ENCODE results near the gene UQCRH. TPM values are rescaled to one million over a fixed set of nuclear protein-coding genes. Genes with fewer than 3 reads are reported as not detected.

The UQCRH gene
- polyA plus RNA-seq, 1 of the 3 experiments (the other 2 are of a cell fraction): 971 TPM

- POLR2A ChIA-PET: interaction anchor here (0.9 to 1.4 kb wide), 4 partner anchors 8 to 63 kb away, joined by 3 to 4 read pairs (median 3); partner anchors contain the start of gene NSUN4
- Histone ChIP-seq H2AFZ (ENCODE audit: low read depth) (no peak overlapping the region), H3F3A (replicated peaks; ENCODE audit: insufficient read depth) (peaks cover 4% of the 10 kb centered on the region), H3K36me3 (replicated peaks in 1 of 2; ENCODE audit: control insufficient read depth in 1 of 2, insufficient read depth in 2 of 2, low read length in 1 of 2) (peaks cover 40 to 60% of the 10 kb centered on the region in 2 experiments), H3K79me2 (ENCODE audit: insufficient read depth) (no peaks in the 10 kb centered on the region; the same call in 1 of the 2 replicates), H4K20me1 (ENCODE audit: insufficient read depth) (no peaks in the 10 kb centered on the region), H3K4me1 (ENCODE audit: control insufficient read depth in 1 of 2, insufficient read depth in 2 of 2, low read depth in 1 of 2, low read length in 1 of 2) (no peaks in the 10 kb centered on the region), H3K9ac (no peak overlapping the region), H3K4me2 (no peak overlapping the region), H3K27ac (ENCODE audit: low read depth in 2 of 2, low read length in 1 of 2) (no peak overlapping the region), H3K9me2 (no peaks in the 10 kb centered on the region), H3K9me3 (no peaks in the 10 kb centered on the region), H3K27me3 (ENCODE audit: insufficient read depth) (no peaks in the 10 kb centered on the region), H3K4me3 (ENCODE audit: low read depth in 2 of 2, low read length in 1 of 2) (no peak overlapping the region)
- DNase-seq: no peak
- WGBS (ENCODE audit: low lambda C conversion rate): 93% methylated on average over 9 of the region's 14 CpGs
- TF ChIP-seq TEAD4 (IDR thresholded peaks at IDR 0.05; ENCODE audit: borderline replicate concordance, insufficient read depth): no peak
- TF ChIP-seq YY1 (IDR thresholded peaks at IDR 0.05; ENCODE audit: low read depth): no peak
- no peak for TF ChIP-seq MEF2A (IDR thresholded peaks at IDR 0.05; ENCODE audit: borderline replicate concordance, low read depth)
- TF ChIP-seq RAD21 (IDR thresholded peaks at IDR 0.05; ENCODE audit: low read length): no peak
- no peak for TF ChIP-seq MXI1 (IDR thresholded peaks at IDR 0.05; ENCODE audit: low read depth, low read length)
- TF ChIP-seq USF1 (IDR thresholded peaks at IDR 0.05; ENCODE audit: borderline replicate concordance, low read depth): no peak
- CTCF ChIA-PET: interaction anchor here (0.7 to 1.5 kb wide), 4 partner anchors 13 to 70 kb away, joined by 3 to 5 read pairs (median 3); no protein-coding TSS in a partner anchor
Observed at GRCh38 chr1:46277658-46278373, 25.7 kb upstream of the UQCRH start.

- ChIA-PET POLR2A (no interaction called here), CTCF (no interaction called here)
- H3K79me2 ChIP-seq (ENCODE audit: insufficient read depth): no peaks in the 10 kb centered on the region; the same call in 1 of the 2 replicates
- H3K36me3 ChIP-seq (replicated peaks in 1 of 2; ENCODE audit: control insufficient read depth in 1 of 2, insufficient read depth in 2 of 2, low read length in 1 of 2): peaks cover 48 to 59% of the 10 kb centered on the region in 2 experiments
- H3F3A ChIP-seq (replicated peaks; ENCODE audit: insufficient read depth): peaks cover 4% of the 10 kb centered on the region
- H3K9me3 ChIP-seq: no peaks in the 10 kb centered on the region
- no peak overlapping the region for H2AFZ ChIP-seq (ENCODE audit: low read depth)
- H4K20me1 ChIP-seq (ENCODE audit: insufficient read depth): no peaks in the 10 kb centered on the region
- H3K27ac ChIP-seq (ENCODE audit: low read depth in 2 of 2, low read length in 1 of 2): no peak overlapping the region; a peak in 1 of 4 replicates
- no peak overlapping the region for H3K4me2 ChIP-seq
- no peak overlapping the region for H3K9ac ChIP-seq
- no peak for DNase-seq
- H3K27me3 ChIP-seq (ENCODE audit: insufficient read depth): no peaks in the 10 kb centered on the region
- no peak overlapping the region for H3K4me3 ChIP-seq (ENCODE audit: low read depth in 2 of 2, low read length in 1 of 2)
- no peak for TF ChIP-seq EP300 (IDR thresholded peaks at IDR 0.05; ENCODE audit: borderline replicate concordance in 1 of 2, low read depth in 1 of 2, low read length in 1 of 2)
- TF ChIP-seq JUND (IDR thresholded peaks at IDR 0.05): no peak
- TF ChIP-seq NRF1 (IDR thresholded peaks at IDR 0.05; ENCODE audit: low read depth, low read length): no peak
- no peak for TF ChIP-seq RAD21 (IDR thresholded peaks at IDR 0.05; ENCODE audit: low read length)
- TF ChIP-seq FOXM1 (IDR thresholded peaks at IDR 0.05; ENCODE audit: low read depth): no peak
- H3K9me2 ChIP-seq: no peaks in the 10 kb centered on the region
- WGBS (ENCODE audit: low lambda C conversion rate): 91% methylated on average over 4 of the region's 12 CpGs
- no peaks in the 10 kb centered on the region for H3K4me1 ChIP-seq (ENCODE audit: control insufficient read depth in 1 of 2, insufficient read depth in 2 of 2, low read depth in 1 of 2, low read length in 1 of 2)
Observed at GRCh38 chr1:46278807-46279206, 24.7 kb upstream of the UQCRH start.

GRCh38 chr1:46280092-46280491, 23.4 kb upstream of the UQCRH start:
- H3K9me3 ChIP-seq: no peaks in the 10 kb centered on the region
- DNase-seq: no peak
- no peak overlapping the region for H3K9ac ChIP-seq
- H3K27me3 ChIP-seq (ENCODE audit: insufficient read depth): no peaks in the 10 kb centered on the region
- no peaks in the 10 kb centered on the region for H3K4me1 ChIP-seq (ENCODE audit: control insufficient read depth in 1 of 2, insufficient read depth in 2 of 2, low read depth in 1 of 2, low read length in 1 of 2)
- H3K4me2 ChIP-seq: no peak overlapping the region
- H3K4me3 ChIP-seq (ENCODE audit: low read depth in 2 of 2, low read length in 1 of 2): no peak overlapping the region
- H3K36me3 ChIP-seq (replicated peaks in 1 of 2; ENCODE audit: control insufficient read depth in 1 of 2, insufficient read depth in 2 of 2, low read length in 1 of 2): peaks cover 50 to 65% of the 10 kb centered on the region in 2 experiments
- peaks cover 4% of the 10 kb centered on the region for H3F3A ChIP-seq (replicated peaks; ENCODE audit: insufficient read depth)
- H3K79me2 ChIP-seq (ENCODE audit: insufficient read depth): no peaks in the 10 kb centered on the region; the same call in 1 of the 2 replicates
- no peak overlapping the region for H3K27ac ChIP-seq (ENCODE audit: low read depth in 2 of 2, low read length in 1 of 2)
- TF ChIP-seq POLR2AphosphoS5 (IDR thresholded peaks at IDR 0.05; ENCODE audit: low read depth, low read length): no peak
- no peak for TF ChIP-seq MXI1 (IDR thresholded peaks at IDR 0.05; ENCODE audit: low read depth, low read length)
- no peak for TF ChIP-seq RFX5 (IDR thresholded peaks at IDR 0.05; ENCODE audit: low read length)
- no peak for TF ChIP-seq YY1 (IDR thresholded peaks at IDR 0.05; ENCODE audit: low read depth)
- TF ChIP-seq SMC3 (IDR thresholded peaks at IDR 0.05; ENCODE audit: low read depth, low read length): no peak
- no peak for TF ChIP-seq MAX (IDR thresholded peaks at IDR 0.05; ENCODE audit: low read depth)
- TF ChIP-seq RXRA (IDR thresholded peaks at IDR 0.05; ENCODE audit: borderline replicate concordance, low read depth): no peak
- no peak for TF ChIP-seq EP300 (IDR thresholded peaks at IDR 0.05; ENCODE audit: borderline replicate concordance in 1 of 2, low read depth in 1 of 2, low read length in 1 of 2)
- TF ChIP-seq USF1 (IDR thresholded peaks at IDR 0.05; ENCODE audit: borderline replicate concordance, low read depth): no peak
- TF ChIP-seq FOXM1 (IDR thresholded peaks at IDR 0.05; ENCODE audit: low read depth): no peak
- TF ChIP-seq GABPA (IDR thresholded peaks at IDR 0.05; ENCODE audit: low read depth): no peak
- no peak for TF ChIP-seq NRF1 (IDR thresholded peaks at IDR 0.05; ENCODE audit: low read depth, low read length)
- TF ChIP-seq FOSL2 (IDR thresholded peaks at IDR 0.05; ENCODE audit: borderline replicate concordance, low read depth): no peak
- ChIA-PET CTCF (no interaction called here), POLR2A (interaction anchor here (1.2 kb wide), 1 partner anchor 13 kb away, joined by 3 read pairs; no protein-coding TSS in a partner anchor)
- no peaks in the 10 kb centered on the region for H3K9me2 ChIP-seq
- H2AFZ ChIP-seq (ENCODE audit: low read depth): no peak overlapping the region
- no peaks in the 10 kb centered on the region for H4K20me1 ChIP-seq (ENCODE audit: insufficient read depth)
- 100% methylated on average over 1 of the region's 3 CpGs for WGBS (ENCODE audit: low lambda C conversion rate)

Measured in SK-N-SH (cell line).